HEK293 (cell line): Measurements from ENCODE around the gene ZC3H4.

Source experiments
- CTCF ChIA-PET: fragments of 350-600 bp; formaldehyde crosslinking; extraction: SDS; loops from one replicate; lab custom pipeline; 2021; ENCODE audit warnings: antibody characterized with exemption; lab: Yijun Ruan, JAX
- POLR2A ChIA-PET: fragments of 300-600 bp; formaldehyde crosslinking; extraction: SDS; loops from one replicate; lab custom pipeline; 2020; ENCODE audit warnings: antibody characterized with exemption, inconsistent platforms; lab: Yijun Ruan, JAX
- H3K27ac ChIP-seq: fragments of 200-500 bp; sonication (Bioruptor generic); 2 replicates; pipeline ENCODE4 v1.5.1; 2014; ENCODE audit warnings: low read depth, low read length, control low read depth, inconsistent platforms; ENCODE audit errors: extremely low read depth
- H3K36me3 ChIP-seq, 2 experiments: fragments of 200-500 bp in 1 of 2; sonication (Bioruptor generic) in 1 of 2; 1 replicate in 1 of 2; 2 replicates in 1 of 2; pipeline ENCODE4 v1.5.1; 2014 to 2017; ENCODE audit warnings: inconsistent platforms in 2 of 2, low read length in 2 of 2; ENCODE audit not compliant: control insufficient read depth in 2 of 2, insufficient read depth in 1 of 2
- H3K4me1 ChIP-seq: fragments of 200-500 bp; sonication (Bioruptor generic); 2 replicates; pipeline ENCODE4 v1.5.1; 2014; ENCODE audit warnings: mild to moderate bottlenecking, low read length, inconsistent platforms; ENCODE audit not compliant: control insufficient read depth, insufficient read depth
- H3K4me3 ChIP-seq: 2 replicates; pipeline ENCODE4 v1.5.1; 2011; ENCODE audit warnings: low read depth, mild to moderate bottlenecking, control low read depth, low read length, moderate library complexity
- H3K9me3 ChIP-seq: fragments of 200-500 bp; sonication (Bioruptor generic); 2 replicates; pipeline ENCODE4 v1.5.1; 2014; ENCODE audit warnings: low read depth, low read length, inconsistent platforms; ENCODE audit not compliant: control insufficient read depth, insufficient read depth
- BCL6B ChIP-seq: fragments of 450-650 bp; formaldehyde crosslinking; IDR thresholded peaks from 2 replicates; pipeline ENCODE4 v1.5.1; 2017; ENCODE audit warnings: missing biosample characterization, missing genetic modification characterization
- ELK4 ChIP-seq: IDR thresholded peaks from 2 replicates; pipeline ENCODE4 v1.6.1; 2011; ENCODE audit warnings: mild to moderate bottlenecking, low read depth, low read length, borderline replicate concordance
- KLF10 ChIP-seq: fragments of 450-650 bp; IDR thresholded peaks from 2 replicates; pipeline ENCODE4 v1.5.1; 2018; ENCODE audit warnings: missing biosample characterization, mild to moderate bottlenecking, missing genetic modification characterization
- OSR2 ChIP-seq: fragments of 450-650 bp; formaldehyde crosslinking; IDR thresholded peaks from 2 replicates; pipeline ENCODE4 v1.5.1; 2016; ENCODE audit warnings: missing biosample characterization, missing genetic modification characterization
- PRDM6 ChIP-seq: fragments of 450-650 bp; formaldehyde crosslinking; IDR thresholded peaks from 2 replicates; pipeline ENCODE4 v1.5.1; 2017; ENCODE audit warnings: missing biosample characterization, missing genetic modification characterization
- ZNF114 ChIP-seq: fragments of 450-650 bp; formaldehyde crosslinking; IDR thresholded peaks from 2 replicates; pipeline ENCODE4 v1.5.0; 2017; ENCODE audit warnings: missing biosample characterization, missing genetic modification characterization
- ZNF2 ChIP-seq: fragments of 450-650 bp; formaldehyde crosslinking; IDR thresholded peaks from 2 replicates; pipeline ENCODE4 v1.5.1; 2016; ENCODE audit warnings: missing biosample characterization, missing genetic modification characterization
- ZNF211 ChIP-seq: fragments of 450-650 bp; formaldehyde crosslinking; IDR thresholded peaks from 2 replicates; pipeline ENCODE4 v1.5.1; 2016; ENCODE audit warnings: low read depth, missing biosample characterization, missing genetic modification characterization
- ZNF221 ChIP-seq: fragments of 450-650 bp; formaldehyde crosslinking; IDR thresholded peaks from 2 replicates; pipeline ENCODE4 v1.5.1; 2017; ENCODE audit warnings: missing biosample characterization, missing genetic modification characterization, borderline replicate concordance
- ZNF311 ChIP-seq: fragments of 450-650 bp; formaldehyde crosslinking; IDR thresholded peaks from 2 replicates; pipeline ENCODE4 v1.5.1; 2017; ENCODE audit warnings: missing biosample characterization, missing genetic modification characterization, borderline replicate concordance
- ZNF394 ChIP-seq: fragments of 450-650 bp; formaldehyde crosslinking; IDR thresholded peaks from 2 replicates; pipeline ENCODE4 v1.5.1; 2016; ENCODE audit warnings: missing biosample characterization, missing genetic modification characterization, mild to moderate bottlenecking, moderate library complexity, borderline replicate concordance
- ZNF433 ChIP-seq: fragments of 450-650 bp; formaldehyde crosslinking; IDR thresholded peaks from 2 replicates; pipeline ENCODE4 v1.5.1; 2016; ENCODE audit warnings: missing biosample characterization, missing genetic modification characterization, low read depth
- ZNF629 ChIP-seq: fragments of 450-650 bp; formaldehyde crosslinking; IDR thresholded peaks from 2 replicates; pipeline ENCODE4 v1.5.1; 2017; ENCODE audit warnings: missing biosample characterization, missing genetic modification characterization
- ZNF639 ChIP-seq: fragments of 450-650 bp; formaldehyde crosslinking; IDR thresholded peaks from 2 replicates; pipeline ENCODE4 v1.5.1; 2016; ENCODE audit warnings: missing biosample characterization, missing genetic modification characterization
- ZNF664 ChIP-seq: fragments of 450-650 bp; formaldehyde crosslinking; IDR thresholded peaks from 2 replicates; pipeline ENCODE4 v1.5.1; 2016; ENCODE audit warnings: missing biosample characterization, missing genetic modification characterization
- ZNF791 ChIP-seq: fragments of 450-650 bp; formaldehyde crosslinking; IDR thresholded peaks from 2 replicates; pipeline ENCODE4 v1.5.1; 2016; ENCODE audit warnings: missing biosample characterization, missing genetic modification characterization
- ZNF843 ChIP-seq: fragments of 450-650 bp; formaldehyde crosslinking; IDR thresholded peaks from 2 replicates; pipeline ENCODE4 v1.5.1; 2016; ENCODE audit warnings: missing biosample characterization, missing genetic modification characterization

Gene ZC3H4

DNA sequence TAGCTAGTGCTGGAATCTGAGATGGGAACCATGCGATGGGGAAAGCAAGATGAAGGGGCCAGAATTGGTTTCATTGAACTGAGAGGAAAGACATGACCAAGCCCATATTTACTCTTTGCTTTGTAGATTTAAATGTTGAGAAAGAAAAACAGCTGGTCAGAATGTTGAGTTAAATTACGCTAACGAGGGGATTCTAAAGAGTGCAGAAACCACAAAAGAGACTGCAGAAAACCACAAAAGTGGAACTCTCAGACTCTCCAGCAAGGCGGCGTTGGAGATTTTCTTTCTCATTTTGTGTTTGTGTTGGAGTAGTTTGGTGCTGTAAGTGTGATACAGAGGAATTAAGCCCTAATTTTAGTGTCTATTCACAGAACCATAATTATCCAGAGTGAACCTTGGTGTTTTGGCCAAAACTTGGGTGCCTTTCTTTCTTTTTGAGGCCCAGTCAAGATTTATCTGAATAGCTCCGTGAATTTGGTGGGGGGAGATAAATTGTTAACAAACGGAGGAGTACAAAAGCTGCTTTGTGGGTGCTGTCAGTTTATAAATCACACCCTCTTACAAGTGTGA lies 43.4 kb upstream of the ZC3H4 start:
- TF ChIP-seq PRDM6 (tag by site-specific recombination) (0 out of 2 replicates have a peak, but pooled peaks have one; percentile 15), ZNF221 (tag by site-specific recombination) (no peak)
- TF ChIP-seq, all 188 proteins: peak for 1
- ChIA-PET POLR2A (interaction anchor here (0.8 to 1.2 kb wide), 2 partner anchors 27 to 120 kb away, joined by 3 to 4 read pairs; no protein-coding TSS in a partner anchor), CTCF (interaction anchor here (0.6 to 2.6 kb wide), 8 partner anchors 15 to 359 kb away, joined by 3 to 8 read pairs (median 5); no protein-coding TSS in a partner anchor)
- Histone ChIP-seq H3K4me1 (peaks cover 3% of the 10 kb centered on the region), H3K4me3 (no peak overlapping the region), H3K9me3 (no peaks in the 10 kb centered on the region), H3K27ac (0 out of 2 replicates have a peak overlapping the region, but pooled peaks have one; percentile 44), H3K36me3 (peaks cover 87 to 91% of the 10 kb centered on the region in 2 experiments)

- Histone ChIP-seq H3K4me3 (no peak overlapping the region), H3K9me3 (no peaks in the 10 kb centered on the region), H3K27ac (no peak overlapping the region), H3K4me1 (peaks cover 7% of the 10 kb centered on the region), H3K36me3 (peaks cover 92 to 94% of the 10 kb centered on the region in 2 experiments)
- ChIA-PET CTCF (interaction anchor here (0.7 to 2.6 kb wide), 6 partner anchors 30 to 397 kb away, joined by 3 to 9 read pairs (median 3); no protein-coding TSS in a partner anchor), POLR2A (no interaction called here)
- no peak for TF ChIP-seq ZNF791 (tag by site-specific recombination)
- no peak for TF ChIP-seq ZNF664
- no peak for TF ChIP-seq KLF10 (tag by site-specific recombination)
- no peak for TF ChIP-seq ZNF114 (tag by site-specific recombination)
- no peak for TF ChIP-seq ZNF211 (tag by site-specific recombination)
- TF ChIP-seq OSR2 = no peak
- no peak for TF ChIP-seq ZNF2 (tag by site-specific recombination)
- TF ChIP-seq ZNF843 = no peak
- no peak for TF ChIP-seq ZNF639 (tag by site-specific recombination)
- no peak for TF ChIP-seq ZNF394 (tag by site-specific recombination)
- TF ChIP-seq ZNF311 (tag by site-specific recombination) = no peak
- TF ChIP-seq ZNF433 = no peak
- TF ChIP-seq BCL6B (tag by site-specific recombination) = no peak
- TF ChIP-seq ZNF629 (tag by site-specific recombination) = no peak
- TF ChIP-seq ELK4 = no peak
Measured at GRCh38 chr19:47155148-47155547, 41.6 kb upstream of the ZC3H4 start.
